Neural progenitor cell (in vitro differentiated cells): ENCODE data around the gene SPART.

Experiments used
- EZH2 ChIP-seq: fragments of 200-600 bp; sonication (generic); IDR thresholded peaks from 2 replicates; pipeline ENCODE4 v1.6.1; 2017; ENCODE audit warnings: antibody characterized with exemption, mild to moderate bottlenecking, moderate library complexity
- EZH2phosphoT487 ChIP-seq: fragments of 200-600 bp; sonication (generic); IDR thresholded peaks from 2 replicates; pipeline ENCODE4 v1.6.1; 2017; ENCODE audit warnings: antibody characterized with exemption
- TF ChIP-seq, protein P1 (sequence below): fragments of 200-600 bp; sonication (generic); IDR thresholded peaks from 2 replicates; pipeline ENCODE4 v1.5.1; 2017; ENCODE audit warnings: antibody characterized with exemption, mild to moderate bottlenecking

DNA sequence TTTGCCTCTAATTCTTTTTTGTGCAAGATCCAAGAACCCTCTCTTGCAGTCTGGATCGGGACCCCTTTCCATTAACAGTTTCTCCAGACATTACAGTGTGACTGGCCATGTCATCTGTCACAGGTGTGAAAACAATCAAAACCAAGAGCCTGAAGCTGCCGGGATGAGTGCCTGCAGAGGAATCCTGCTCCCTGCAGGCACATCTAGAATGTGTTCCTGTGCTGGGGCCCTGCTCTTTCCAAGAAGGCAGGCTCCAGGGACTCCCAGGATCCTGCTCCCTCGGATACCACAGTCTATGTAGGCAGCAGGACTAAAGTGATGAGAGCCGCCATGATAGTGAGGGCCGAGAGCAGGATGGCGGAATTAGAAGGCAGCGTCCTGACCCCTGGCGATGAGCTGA is 87.4 kb downstream of the SPART start:
- TF ChIP-seq, protein P1, sequence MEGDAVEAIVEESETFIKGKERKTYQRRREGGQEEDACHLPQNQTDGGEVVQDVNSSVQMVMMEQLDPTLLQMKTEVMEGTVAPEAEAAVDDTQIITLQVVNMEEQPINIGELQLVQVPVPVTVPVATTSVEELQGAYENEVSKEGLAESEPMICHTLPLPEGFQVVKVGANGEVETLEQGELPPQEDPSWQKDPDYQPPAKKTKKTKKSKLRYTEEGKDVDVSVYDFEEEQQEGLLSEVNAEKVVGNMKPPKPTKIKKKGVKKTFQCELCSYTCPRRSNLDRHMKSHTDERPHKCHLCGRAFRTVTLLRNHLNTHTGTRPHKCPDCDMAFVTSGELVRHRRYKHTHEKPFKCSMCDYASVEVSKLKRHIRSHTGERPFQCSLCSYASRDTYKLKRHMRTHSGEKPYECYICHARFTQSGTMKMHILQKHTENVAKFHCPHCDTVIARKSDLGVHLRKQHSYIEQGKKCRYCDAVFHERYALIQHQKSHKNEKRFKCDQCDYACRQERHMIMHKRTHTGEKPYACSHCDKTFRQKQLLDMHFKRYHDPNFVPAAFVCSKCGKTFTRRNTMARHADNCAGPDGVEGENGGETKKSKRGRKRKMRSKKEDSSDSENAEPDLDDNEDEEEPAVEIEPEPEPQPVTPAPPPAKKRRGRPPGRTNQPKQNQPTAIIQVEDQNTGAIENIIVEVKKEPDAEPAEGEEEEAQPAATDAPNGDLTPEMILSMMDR = no peak
- TF ChIP-seq EZH2 = no peak
- TF ChIP-seq EZH2phosphoT487 = no peak
